Panc1 (cell line): ENCODE results near the gene PXDN. TPM values are rescaled to one million over a fixed set of nuclear protein-coding genes. Genes with fewer than 3 reads are reported as not detected.
A peak's percentile ranks its signal among the peaks of the same experiment; 100 is the strongest.

Source experiments
- ATAC-seq: fragments of 200-7000 bp; cut with Tn5 transposase; 2 replicates; pipeline ENCODE4 v1.9.1; 2020; ENCODE audit warnings: mild to moderate bottlenecking, moderate library complexity
- BruUV-seq: library from RNA; stranded (reverse); fragments of 400-500 nt; replicated peaks from 2 replicates; lab custom pipeline; 2021; lab: Mats Ljungman, UMichigan
- CTCF ChIA-PET: fragments of 300-600 bp; sonication (Branson Sonifier 250); formaldehyde crosslinking; loops from one replicate; lab custom pipeline; 2022; ENCODE audit warnings: antibody characterized with exemption; lab: Charles Lee
- POLR2A ChIA-PET: fragments of 300-600 bp; sonication (Branson Sonifier 250); formaldehyde crosslinking; loops from one replicate; lab custom pipeline; 2022; ENCODE audit warnings: antibody characterized with exemption; lab: Charles Lee
- DNase-seq: peaks from one replicate; pipeline ENCODE4 v3.0.0-alpha.2; 2010; ENCODE audit warnings: low read depth, low spot score
- H3K27ac ChIP-seq: 2 replicates; pipeline ENCODE4 v1.5.1; 2011; ENCODE audit warnings: mild to moderate bottlenecking, low read length, inconsistent platforms
- H3K27me3 ChIP-seq: fragments of 200-500 bp; sonication (Bioruptor generic); 2 replicates; pipeline ENCODE4 v1.6.0; 2014; ENCODE audit warnings: low read length, inconsistent platforms; ENCODE audit not compliant: control insufficient read depth, insufficient read depth
- H3K36me3 ChIP-seq: fragments of 200-500 bp; sonication (Bioruptor generic); 2 replicates; pipeline ENCODE4 v1.5.1; 2014; ENCODE audit warnings: inconsistent platforms, mild to moderate bottlenecking, low read length, moderate library complexity; ENCODE audit not compliant: control insufficient read depth, insufficient read depth
- H3K4me1 ChIP-seq: 2 replicates; pipeline ENCODE4 v1.5.1; 2011; ENCODE audit warnings: inconsistent platforms, mild to moderate bottlenecking, low read length, moderate library complexity; ENCODE audit not compliant: control insufficient read depth, insufficient read depth
- H3K4me3 ChIP-seq, 2 experiments: 2 replicates each; pipeline ENCODE4 v1.5.1; 2011 to 2012; ENCODE audit warnings: low read depth in 2 of 2, low read length in 2 of 2, mild to moderate bottlenecking in 2 of 2, inconsistent platforms in 1 of 2, moderate library complexity in 1 of 2
- H3K9me3 ChIP-seq: fragments of 200-500 bp; sonication (Bioruptor generic); 2 replicates; pipeline ENCODE4 v1.5.1; 2014; ENCODE audit warnings: low read depth, mild to moderate bottlenecking, inconsistent platforms, low read length, moderate library complexity; ENCODE audit not compliant: control insufficient read depth, insufficient read depth
- CTCF ChIP-seq: fragments of 450-650 bp; IDR thresholded peaks from 2 replicates; pipeline ENCODE4 v1.5.1; 2017; ENCODE audit warnings: mild to moderate bottlenecking
- POLR2AphosphoS5 ChIP-seq: IDR thresholded peaks from 2 replicates; pipeline ENCODE4 v1.6.1; 2012; ENCODE audit warnings: mild to moderate bottlenecking, low read depth, low read length, moderate library complexity
- REST ChIP-seq, 2 experiments: IDR thresholded peaks; 2 replicates each; pipeline ENCODE4 v1.6.1; 2011 to 2012; ENCODE audit warnings: low read depth in 2 of 2, control low read depth in 1 of 2, low read length in 1 of 2, mild to moderate bottlenecking in 1 of 2, moderate library complexity in 1 of 2; ENCODE audit not compliant: insufficient read depth in 1 of 2
- SIN3A ChIP-seq: IDR thresholded peaks from 2 replicates; pipeline ENCODE4 v1.6.1; 2012; ENCODE audit warnings: low read depth, mild to moderate bottlenecking, low read length, moderate library complexity, borderline replicate concordance; ENCODE audit not compliant: insufficient read depth
- TCF7L2 ChIP-seq: IDR thresholded peaks from 2 replicates; pipeline ENCODE4 v1.6.1; 2011; ENCODE audit warnings: mild to moderate bottlenecking, low read depth, low read length, inconsistent platforms
- in situ Hi-C: cut with HindIII; loops from 2 replicates; pipeline ENCODE4 v1.10.0; 2016; ENCODE audit warnings: low sequenced_read_pairs, low pct_unique_long_range_greater_than_20kb
- intact Hi-C: fragments of 100-400 bp; cut with micrococcal nuclease; formaldehyde crosslinking; loops from one replicate; pipeline ENCODE4 v1.10.0; 2022; ENCODE audit not compliant: unreplicated experiment
- total RNA-seq: library from RNA; stranded (reverse); gene quantifications from one replicate; pipeline ENCODE4 v1.2.1, GENCODE V29; 2021; ENCODE audit not compliant: unreplicated experiment

PXDN gene
- total RNA-seq, 1 experiment from 2014 or later, result 2.5 TPM

GRCh38 chr2:1717113-1717512 lies 27.2 kb downstream of the PXDN start:
- ATAC-seq, result no peak
- Histone ChIP-seq H3K4me3 (no peak overlapping the region), H3K27ac (peak overlapping the region; percentile 82), H3K9me3 (no peaks in the 10 kb centered on the region), H3K36me3 (no peaks in the 10 kb centered on the region), H3K27me3 (no peaks in the 10 kb centered on the region), H3K4me1 (peaks cover 21% of the 10 kb centered on the region)
- no TSS peak for BruUV-seq
- no peak for TF ChIP-seq SIN3A
- TF ChIP-seq CTCF, result no peak
- no peak for TF ChIP-seq REST (IDR thresholded peaks at IDR 0.05; ENCODE audit: insufficient read depth in 1 of 2, low read depth in 2 of 2, low read length in 1 of 2)
- no peak for TF ChIP-seq TCF7L2
- TF ChIP-seq POLR2AphosphoS5, result no peak
- in situ Hi-C loops, result no loop called here
- no peak for DNase-seq
- intact Hi-C loops, result no loop called here
- ChIA-PET POLR2A (no interaction called here), CTCF (interaction anchor here (0.6 kb wide), 1 partner anchor 93 kb away, joined by 7 read pairs; no protein-coding TSS in a partner anchor)

GRCh38 chr2:1716441-1716840 lies 27.9 kb downstream of the PXDN start:
- intact Hi-C loops, result no loop called here

More at GRCh38 chr2:1716441-1716840, 27.9 kb downstream of the PXDN start:
- no peak for TF ChIP-seq REST (IDR thresholded peaks at IDR 0.05; ENCODE audit: insufficient read depth in 1 of 2, low read depth in 2 of 2, low read length in 1 of 2)
- no peak for TF ChIP-seq TCF7L2
- no peak for TF ChIP-seq SIN3A
- no peak for TF ChIP-seq CTCF
- no peak for TF ChIP-seq POLR2AphosphoS5
- CTCF ChIA-PET, result interaction anchor here (0.6 kb wide), 1 partner anchor 92 kb away, joined by 7 read pairs; no protein-coding TSS in a partner anchor
- H3K9me3 ChIP-seq, result no peaks in the 10 kb centered on the region
- no peaks in the 10 kb centered on the region for H3K27me3 ChIP-seq
- H3K27ac ChIP-seq, result peak overlapping the region; percentile 82
- in situ Hi-C loops, result no loop called here
- ATAC-seq (no peak), DNase-seq (no peak)
- H3K4me1 ChIP-seq, result peaks cover 14% of the 10 kb centered on the region
- POLR2A ChIA-PET, result no interaction called here
- no peak overlapping the region for H3K4me3 ChIP-seq
- no peaks in the 10 kb centered on the region for H3K36me3 ChIP-seq
- BruUV-seq, result no TSS peak
